ENCODE results near the gene BGN.

The BGN gene

DNA sequence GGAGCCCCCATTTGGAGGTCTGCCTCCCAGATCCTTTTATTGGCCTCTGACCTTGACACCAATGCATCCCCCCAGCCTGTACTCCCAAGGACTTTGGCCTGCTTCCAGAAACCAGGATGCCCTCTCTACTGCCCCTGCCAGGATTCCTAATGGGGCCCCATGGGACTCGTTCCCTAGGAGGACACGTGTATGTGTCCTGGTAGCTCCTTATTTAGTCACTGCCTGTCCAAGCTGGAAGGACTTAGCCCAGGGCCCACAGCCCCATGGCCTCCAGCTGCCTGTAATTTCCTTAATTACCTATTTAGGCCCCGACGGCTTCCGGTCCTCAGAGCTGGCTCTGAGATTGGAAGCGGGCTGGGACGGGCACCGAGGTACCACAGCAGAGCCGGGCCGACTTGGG, 32.0 kb downstream of the BGN start:
- Histone ChIP-seq H3K9me3 (no peaks in the 10 kb centered on the region), H3K27me3 (peaks cover 79% of the 10 kb centered on the region), H3K4me1 (peaks cover 4% of the 10 kb centered on the region), H3K36me3 (no peaks in the 10 kb centered on the region), H3K9ac (no peak overlapping the region), H3K4me3 (no peak overlapping the region), H3K27ac (no peak overlapping the region), H4K20me1 (peaks cover 36% of the 10 kb centered on the region; the same call in 1 of the 2 replicates), H3K4me2 (no peak overlapping the region)
- TF ChIP-seq Cebpa-rat (IDR thresholded peaks at IDR 0.05): no peak

GRCh38 chrX:153527208-153527607, 32.4 kb downstream of the BGN start:
- H3K27me3 ChIP-seq: peaks cover 78% of the 10 kb centered on the region
- no peak overlapping the region for H3K9ac ChIP-seq
- H3K4me3 ChIP-seq: no peak overlapping the region
- TF ChIP-seq Cebpa-rat (IDR thresholded peaks at IDR 0.05): no peak
- H3K4me2 ChIP-seq: no peak overlapping the region
- H3K36me3 ChIP-seq: no peaks in the 10 kb centered on the region
- no peak overlapping the region for H3K27ac ChIP-seq
- H3K4me1 ChIP-seq: no peaks in the 10 kb centered on the region
- H4K20me1 ChIP-seq: peaks cover 35% of the 10 kb centered on the region; the same call in 1 of the 2 replicates
- H3K9me3 ChIP-seq: no peaks in the 10 kb centered on the region

DNA sequence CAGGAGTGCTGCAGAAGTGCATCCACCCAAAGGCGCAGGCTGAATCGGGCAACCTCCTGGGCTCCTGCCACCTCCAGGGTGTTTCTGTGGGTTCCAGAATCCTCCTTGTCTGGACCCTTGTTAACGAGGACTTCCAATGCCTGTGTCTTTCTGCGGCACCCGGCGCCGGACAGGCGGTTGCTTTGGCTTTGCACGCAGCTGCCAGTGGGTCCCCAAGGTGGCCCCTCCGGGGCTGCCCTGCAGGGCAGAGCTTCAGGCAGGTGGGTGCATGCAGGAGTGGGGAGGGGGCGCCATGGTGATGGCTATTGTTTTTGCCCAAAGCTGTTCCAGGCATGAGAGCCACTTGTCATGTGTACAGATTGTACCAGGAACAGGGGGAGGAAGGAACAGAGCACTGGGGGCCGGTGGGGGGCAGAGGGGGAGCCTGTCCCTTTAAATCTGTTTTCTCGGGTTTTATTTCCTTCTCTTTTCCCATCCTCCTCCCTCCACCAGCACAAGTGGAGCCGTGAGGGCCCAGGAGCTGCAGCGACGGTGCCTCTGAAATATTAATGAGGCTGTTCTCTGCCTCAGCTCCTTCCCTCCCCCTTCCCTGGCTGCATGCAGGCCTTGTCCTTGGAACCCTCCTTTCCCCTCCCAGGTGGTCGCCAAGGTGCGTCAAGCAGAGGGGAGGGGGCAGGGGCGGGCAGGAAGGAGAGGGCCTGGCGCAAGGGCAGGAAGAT, 35.8 kb downstream of the BGN start:
- no peaks in the 10 kb centered on the region for H3K36me3 ChIP-seq
- no peak overlapping the region for H3K4me2 ChIP-seq
- no peak overlapping the region for H3K27ac ChIP-seq
- H4K20me1 ChIP-seq: peaks cover 32% of the 10 kb centered on the region; the same call in 1 of the 2 replicates
- H3K4me3 ChIP-seq: no peak overlapping the region
- H3K27me3 ChIP-seq: peaks cover 80% of the 10 kb centered on the region
- no peaks in the 10 kb centered on the region for H3K9me3 ChIP-seq
- no peak overlapping the region for H3K9ac ChIP-seq
- H3K4me1 ChIP-seq: no peaks in the 10 kb centered on the region
- no peak for TF ChIP-seq Cebpa-rat (IDR thresholded peaks at IDR 0.05)

DNA sequence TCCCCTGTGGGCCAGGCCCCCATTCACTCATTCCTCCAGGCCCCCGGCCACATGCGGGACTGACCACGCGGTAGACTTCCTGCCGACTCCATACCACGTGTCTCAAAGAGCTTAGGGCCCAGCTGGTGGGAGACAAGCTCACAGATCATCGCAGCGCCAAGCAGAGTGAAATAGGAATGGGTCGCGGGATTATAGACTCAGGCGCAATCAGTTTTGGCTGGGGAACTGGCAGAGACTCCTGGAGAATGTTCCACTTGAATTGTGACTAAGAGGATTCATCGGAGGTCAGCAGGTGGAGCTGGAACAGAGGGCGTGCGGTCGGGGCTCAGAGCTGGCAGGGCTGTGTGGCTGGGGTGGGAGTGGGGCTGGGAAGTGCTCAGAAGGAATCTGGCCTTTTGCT, 38.3 kb downstream of the BGN start:
- Histone ChIP-seq H3K27me3 (peaks cover 80% of the 10 kb centered on the region), H4K20me1 (peaks cover 52% of the 10 kb centered on the region; the same call in 1 of the 2 replicates), H3K27ac (no peak overlapping the region), H3K9me3 (no peaks in the 10 kb centered on the region), H3K4me1 (no peaks in the 10 kb centered on the region), H3K36me3 (no peaks in the 10 kb centered on the region), H3K4me2 (no peak overlapping the region), H3K9ac (no peak overlapping the region), H3K4me3 (no peak overlapping the region)
- no peak for TF ChIP-seq Cebpa-rat (IDR thresholded peaks at IDR 0.05)

- no peak overlapping the region for H3K9ac ChIP-seq
- H3K9me3 ChIP-seq: no peaks in the 10 kb centered on the region
- TF ChIP-seq Cebpa-rat (IDR thresholded peaks at IDR 0.05): no peak
- H3K27ac ChIP-seq: no peak overlapping the region
- peaks cover 76% of the 10 kb centered on the region; the same call in 1 of the 2 replicates for H4K20me1 ChIP-seq
- H3K27me3 ChIP-seq: peaks cover 82% of the 10 kb centered on the region
- H3K4me1 ChIP-seq: no peaks in the 10 kb centered on the region
- no peak overlapping the region for H3K4me2 ChIP-seq
- no peaks in the 10 kb centered on the region for H3K36me3 ChIP-seq
- no peak overlapping the region for H3K4me3 ChIP-seq
Measured at GRCh38 chrX:153537080-153537479, 42.3 kb downstream of the BGN start.

GRCh38 chrX:153537526-153538295, 42.9 kb downstream of the BGN start:
- Histone ChIP-seq H3K4me2 (no peak overlapping the region), H4K20me1 (peaks cover 70% of the 10 kb centered on the region; the same call in 1 of the 2 replicates), H3K36me3 (no peaks in the 10 kb centered on the region), H3K4me3 (no peak overlapping the region), H3K27ac (no peak overlapping the region), H3K9ac (no peak overlapping the region), H3K27me3 (peaks cover 82% of the 10 kb centered on the region), H3K9me3 (no peaks in the 10 kb centered on the region), H3K4me1 (no peaks in the 10 kb centered on the region)
- no peak for TF ChIP-seq Cebpa-rat (IDR thresholded peaks at IDR 0.05)

GRCh38 chrX:153538424-153538823, 43.6 kb downstream of the BGN start:
- no peak overlapping the region for H3K9ac ChIP-seq

GRCh38 chrX:153539171-153539978, 44.6 kb downstream of the BGN start:
- H3K36me3 ChIP-seq: no peaks in the 10 kb centered on the region
- peaks cover 83% of the 10 kb centered on the region for H3K27me3 ChIP-seq
- no peak overlapping the region for H3K4me3 ChIP-seq
- H3K4me2 ChIP-seq: no peak overlapping the region
- TF ChIP-seq Cebpa-rat (IDR thresholded peaks at IDR 0.05): no peak
- no peaks in the 10 kb centered on the region for H3K9me3 ChIP-seq
- no peaks in the 10 kb centered on the region for H3K4me1 ChIP-seq
- no peak overlapping the region for H3K9ac ChIP-seq
- peaks cover 59% of the 10 kb centered on the region; the same call in 1 of the 2 replicates for H4K20me1 ChIP-seq
- no peak overlapping the region for H3K27ac ChIP-seq

More at GRCh38 chrX:153538424-153538823, 43.6 kb downstream of the BGN start:
- Histone ChIP-seq H3K4me1 (no peaks in the 10 kb centered on the region), H3K27me3 (peaks cover 85% of the 10 kb centered on the region), H4K20me1 (peaks cover 66% of the 10 kb centered on the region; the same call in 1 of the 2 replicates), H3K9me3 (no peaks in the 10 kb centered on the region), H3K4me2 (no peak overlapping the region), H3K4me3 (no peak overlapping the region), H3K27ac (no peak overlapping the region), H3K36me3 (no peaks in the 10 kb centered on the region)
- TF ChIP-seq Cebpa-rat (IDR thresholded peaks at IDR 0.05): no peak

- H3K27me3 ChIP-seq: peaks cover 77% of the 10 kb centered on the region
- H3K4me1 ChIP-seq: no peaks in the 10 kb centered on the region
- TF ChIP-seq Cebpa-rat (IDR thresholded peaks at IDR 0.05): no peak
- H3K4me3 ChIP-seq: no peak overlapping the region
- H3K36me3 ChIP-seq: no peaks in the 10 kb centered on the region
- no peak overlapping the region for H3K27ac ChIP-seq
- H3K9ac ChIP-seq: no peak overlapping the region
- no peak overlapping the region for H3K4me2 ChIP-seq
- no peaks in the 10 kb centered on the region for H3K9me3 ChIP-seq
- H4K20me1 ChIP-seq: peaks cover 56% of the 10 kb centered on the region; the same call in 1 of the 2 replicates
Measured at GRCh38 chrX:153539979-153540358, 45.2 kb downstream of the BGN start.

All from BLaER1 (cell line).